ENCODE results near the gene TRA2B.

- no peak for TF ChIP-seq CTCF (IDR thresholded peaks at IDR 0.05)
- TF ChIP-seq POLR2AphosphoS5 (IDR thresholded peaks at IDR 0.05), result no peak
- no peak for TF ChIP-seq POLR2A (IDR thresholded peaks at IDR 0.05)
- no peak for TF ChIP-seq EP300 (IDR thresholded peaks at IDR 0.05)
Measured at GRCh38 chr3:185866555-185866954, 71.3 kb downstream of the TRA2B start.
